RWPE1 (cell line): ENCODE results near the gene JMJD8.
A peak's percentile ranks its signal among the peaks of the same experiment; 100 is the strongest.

Experiments used
- CTCF ChIA-PET: fragments of 350-600 bp; sonication (Branson Sonifier 250); formaldehyde crosslinking; extraction: SDS; loops from one replicate; lab custom pipeline; 2021; lab: Yijun Ruan, JAX
- POLR2A ChIA-PET: fragments of 400-600 bp; formaldehyde crosslinking; extraction: SDS; loops from one replicate; lab custom pipeline; 2020; ENCODE audit warnings: antibody characterized with exemption; ENCODE audit not compliant: low non-redundant PET; lab: Yijun Ruan, JAX
- DNase-seq: peaks from one replicate; pipeline ENCODE4 v3.0.0; 2012; ENCODE audit warnings: low spot score
- H3K27ac ChIP-seq: fragments of 450-650 bp; 2 replicates; pipeline ENCODE4 v1.5.1; 2017
- CTCF ChIP-seq: fragments of 450-650 bp; conservative IDR thresholded peaks from 2 replicates; pipeline ENCODE4 v1.5.1; 2017; ENCODE audit warnings: low read depth, mild to moderate bottlenecking

Gene JMJD8

GRCh38 chr16:654034-654433 lies 30.1 kb downstream of the JMJD8 start:
- no peak for TF ChIP-seq CTCF
- ChIA-PET POLR2A (no interaction called here), CTCF (interaction anchor here (0.6 kb wide), 2 partner anchors 53 to 117 kb away, joined by 3 to 4 read pairs; no protein-coding TSS in a partner anchor)
- DNase-seq = no peak
- H3K27ac ChIP-seq = peak overlapping the region; percentile 89

GRCh38 chr16:652454-653305 lies 31.5 kb downstream of the JMJD8 start:
- peak overlapping the region; percentile 89 for H3K27ac ChIP-seq
- no peak for DNase-seq
- no peak for TF ChIP-seq CTCF
- POLR2A ChIA-PET = interaction anchor here (0.9 kb wide), 1 partner anchor 23 kb away, joined by 3 read pairs; no protein-coding TSS in a partner anchor
- CTCF ChIA-PET = no interaction called here

- no peak for DNase-seq
- peak overlapping the region; percentile 89 for H3K27ac ChIP-seq
- ChIA-PET CTCF (interaction anchor here (0.6 kb wide), 1 partner anchor 200 kb away, joined by 12 read pairs; no protein-coding TSS in a partner anchor), POLR2A (no interaction called here)
- no peak for TF ChIP-seq CTCF
Measured at GRCh38 chr16:651844-652243, 32.3 kb downstream of the JMJD8 start.

GRCh38 chr16:649631-650030 lies 34.5 kb downstream of the JMJD8 start:
- TF ChIP-seq CTCF = no peak
- POLR2A ChIA-PET = interaction anchor here (0.8 to 1.2 kb wide), 2 partner anchors 14 to 122 kb away, joined by 3 to 4 read pairs; partner anchors contain the start of gene METTL26
- peak overlapping the region; percentile 89 for H3K27ac ChIP-seq
- no peak for DNase-seq
- CTCF ChIA-PET = interaction anchor here (0.5 to 0.9 kb wide), 5 partner anchors 9 to 118 kb away, joined by 3 to 5 read pairs (median 3); no protein-coding TSS in a partner anchor

- ChIA-PET POLR2A (interaction anchor here (0.8 to 1.2 kb wide), 2 partner anchors 13 to 122 kb away, joined by 3 to 4 read pairs; partner anchors contain the start of gene METTL26), CTCF (interaction anchor here (0.5 to 1.8 kb wide), 13 partner anchors 8 to 125 kb away, joined by 3 to 10 read pairs (median 5); no protein-coding TSS in a partner anchor)
- peak within 1 kb of the TSS; percentile 89 for H3K27ac ChIP-seq
- TF ChIP-seq CTCF = no peak
- DNase-seq = peak; percentile 91
Measured at GRCh38 chr16:648781-649589, 35.1 kb downstream of the JMJD8 start, which contains the start of gene WDR90. Gene WDR90 (plus strand): TSS chr16:649365. CDS start chr16:649417, 52 bp downstream.
